Mammary epithelial cell (primary cell): ENCODE results near the gene RHOF.

ENCODE experiments used
- EZH2 ChIP-seq: IDR thresholded peaks from 2 replicates; pipeline ENCODE4 v1.6.1; 2012; ENCODE audit warnings: low read length, inconsistent platforms, borderline replicate concordance
- TF ChIP-seq, protein P1 (sequence below), 2 donors: IDR thresholded peaks in 1 of 2; conservative IDR thresholded peaks in 1 of 2; 2 replicates each; pipeline ENCODE4 v1.5.1; 2011 to 2012; ENCODE audit warnings: inconsistent platforms in 2 of 2, low read length in 2 of 2, mild to moderate bottlenecking in 2 of 2, control low read depth in 1 of 2, low read depth in 1 of 2; ENCODE audit not compliant: insufficient read depth in 1 of 2; ENCODE audit errors: extremely low read depth in 1 of 2

DNA sequence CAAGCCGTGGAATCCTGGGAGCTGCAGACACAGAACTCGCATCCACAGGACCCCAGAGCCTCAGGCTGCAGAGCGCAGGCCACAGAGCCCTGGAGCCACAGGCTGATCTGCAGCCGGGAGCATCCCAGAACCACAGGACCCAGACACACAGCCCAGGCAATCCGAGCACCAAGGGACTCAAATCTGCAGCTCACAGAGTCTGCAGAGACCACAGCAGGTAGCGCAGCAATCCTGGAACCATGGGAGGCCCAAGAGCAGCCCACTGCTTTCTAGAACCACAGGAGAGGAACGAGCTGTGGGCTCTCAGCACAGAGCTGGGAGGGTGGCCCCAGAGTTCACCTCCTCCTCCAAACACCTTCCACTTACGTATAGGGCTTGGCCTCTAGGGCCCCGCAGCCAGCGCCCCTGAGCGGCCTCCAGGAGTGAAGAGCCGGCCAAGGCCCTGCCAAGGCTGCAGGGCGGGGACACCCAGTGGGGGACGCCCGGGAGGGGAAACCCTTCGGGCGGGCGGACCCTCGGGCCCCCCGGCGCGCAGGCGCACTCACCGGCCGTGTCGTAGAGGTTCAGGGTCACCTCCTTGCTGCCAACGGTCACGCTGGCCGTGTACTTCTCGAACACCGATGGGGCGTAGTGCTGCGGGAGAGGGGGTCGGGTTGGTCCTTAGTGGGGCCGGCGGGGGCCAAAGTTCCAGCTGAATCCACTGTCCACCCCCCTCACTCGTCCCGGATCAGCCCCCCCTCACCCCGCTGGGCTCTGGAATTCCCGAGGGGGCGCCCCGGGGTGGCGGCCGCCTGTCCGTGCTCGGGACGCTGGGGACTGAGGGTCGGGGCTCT is 665 bp downstream of the RHOF start:
- TF ChIP-seq, protein P1, sequence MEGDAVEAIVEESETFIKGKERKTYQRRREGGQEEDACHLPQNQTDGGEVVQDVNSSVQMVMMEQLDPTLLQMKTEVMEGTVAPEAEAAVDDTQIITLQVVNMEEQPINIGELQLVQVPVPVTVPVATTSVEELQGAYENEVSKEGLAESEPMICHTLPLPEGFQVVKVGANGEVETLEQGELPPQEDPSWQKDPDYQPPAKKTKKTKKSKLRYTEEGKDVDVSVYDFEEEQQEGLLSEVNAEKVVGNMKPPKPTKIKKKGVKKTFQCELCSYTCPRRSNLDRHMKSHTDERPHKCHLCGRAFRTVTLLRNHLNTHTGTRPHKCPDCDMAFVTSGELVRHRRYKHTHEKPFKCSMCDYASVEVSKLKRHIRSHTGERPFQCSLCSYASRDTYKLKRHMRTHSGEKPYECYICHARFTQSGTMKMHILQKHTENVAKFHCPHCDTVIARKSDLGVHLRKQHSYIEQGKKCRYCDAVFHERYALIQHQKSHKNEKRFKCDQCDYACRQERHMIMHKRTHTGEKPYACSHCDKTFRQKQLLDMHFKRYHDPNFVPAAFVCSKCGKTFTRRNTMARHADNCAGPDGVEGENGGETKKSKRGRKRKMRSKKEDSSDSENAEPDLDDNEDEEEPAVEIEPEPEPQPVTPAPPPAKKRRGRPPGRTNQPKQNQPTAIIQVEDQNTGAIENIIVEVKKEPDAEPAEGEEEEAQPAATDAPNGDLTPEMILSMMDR (conservative IDR thresholded peaks at IDR 0.05 in 1 of 2, IDR thresholded peaks at IDR 0.05 in 1 of 2; ENCODE audit: extremely low read depth in 1 of 2, insufficient read depth in 1 of 2, low read depth in 1 of 2, low read length in 2 of 2) = no peak
- TF ChIP-seq EZH2 = no peak
